ENCODE data around the gene AMFR.

GRCh38 chr16:56354016-56354415 is 71.3 kb downstream of the AMFR start:
- TF ChIP-seq CTCF (IDR thresholded peaks at IDR 0.05) (no peak), POLR2A (IDR thresholded peaks at IDR 0.05) (no peak)

Data from uterus (tissue), 2 donors.